Tibial artery (tissue), 4 donors: ENCODE results near the gene HEATR5B.

ENCODE experiments used
- DNase-seq, 2 donors: peaks; one replicate each; pipeline ENCODE4 v3.0.0-alpha.2; 2019
- H3K27ac ChIP-seq, 2 donors: fragments of 200-600 bp; sonication (generic) in 1 of 2; 1 replicate in 1 of 2; 2 replicates in 1 of 2; pipeline ENCODE4 v1.5.1; 2018 to 2019; ENCODE audit warnings: mild to moderate bottlenecking in 1 of 2
- H3K27me3 ChIP-seq, 2 donors: fragments of 200-600 bp; sonication (generic) in 1 of 2; one replicate each; pipeline versions ENCODE4 v1.5.1 to v1.6.0; 2016 to 2019
- H3K36me3 ChIP-seq, 3 donors: fragments of 200-600 bp; sonication (generic) in 2 of 3; one replicate each; pipeline ENCODE4 v1.5.1; 2016 to 2019; ENCODE audit warnings: mild to moderate bottlenecking in 2 of 3
- H3K4me1 ChIP-seq, 4 donors: fragments of 200-600 bp; sonication (generic) in 2 of 4; 1 replicate in 3 of 4; 2 replicates in 1 of 4; pipeline ENCODE4 v1.5.1; 2016 to 2019
- H3K4me3 ChIP-seq, 2 donors: fragments of 200-600 bp; sonication (generic) in 1 of 2; 1 replicate in 1 of 2; 2 replicates in 1 of 2; pipeline ENCODE4 v1.5.1; 2018 to 2019; ENCODE audit warnings: mild to moderate bottlenecking in 2 of 2
- H3K9me3 ChIP-seq, 3 donors: fragments of 200-600 bp; sonication (generic) in 1 of 3; one replicate each; pipeline ENCODE4 v1.5.1; 2016 to 2019
- CTCF ChIP-seq, 2 experiments: fragments of 200-600 bp in 1 of 2; fragments of 450-650 bp in 1 of 2; IDR thresholded peaks; one replicate each; pipeline ENCODE4 v1.5.1; 2017 to 2019; ENCODE audit warnings: antibody characterized with exemption in 2 of 2, mild to moderate bottlenecking in 1 of 2, moderate library complexity in 1 of 2
- intact Hi-C: fragments of 100-400 bp; cut with DNase I; formaldehyde crosslinking; loops from one replicate; pipeline ENCODE4 v1.15.0; 2023; ENCODE audit warnings: low total_unique reads

Gene HEATR5B

GRCh38 chr2:37068686-37069085 lies 15.5 kb downstream of the HEATR5B start:
- Histone ChIP-seq H3K36me3 (peaks cover 65 to 91% (median 67%) of the 10 kb centered on the region in 3 donors), H3K9me3 (no peaks in the 10 kb centered on the region), H3K27ac (no peak overlapping the region), H3K4me1 (no peaks in the 10 kb centered on the region), H3K4me3 (no peak overlapping the region), H3K27me3 (no peaks in the 10 kb centered on the region)
- no peak for TF ChIP-seq CTCF (IDR thresholded peaks at IDR 0.05)
- intact Hi-C loops: no loop called here
- DNase-seq: no peak

- Histone ChIP-seq H3K27ac (no peak overlapping the region), H3K27me3 (no peaks in the 10 kb centered on the region), H3K36me3 (peaks cover 68 to 98% (median 93%) of the 10 kb centered on the region in 3 donors), H3K4me3 (no peak overlapping the region), H3K9me3 (no peaks in the 10 kb centered on the region), H3K4me1 (no peaks in the 10 kb centered on the region)
- intact Hi-C loops: no loop called here
- no peak for TF ChIP-seq CTCF (IDR thresholded peaks at IDR 0.05)
- DNase-seq: no peak
These were observed 22.4 kb downstream of the HEATR5B start for GRCh38 chr2:37061776-37062175.

- DNase-seq: no peak
- H3K9me3 ChIP-seq: no peaks in the 10 kb centered on the region
- peaks cover 72 to 100% (median 93%) of the 10 kb centered on the region in 3 donors for H3K36me3 ChIP-seq
- H3K4me1 ChIP-seq: no peaks in the 10 kb centered on the region
- intact Hi-C loops: no loop called here
- no peaks in the 10 kb centered on the region for H3K27me3 ChIP-seq
- H3K27ac ChIP-seq: no peak overlapping the region
- no peak overlapping the region for H3K4me3 ChIP-seq
- no peak for TF ChIP-seq CTCF (IDR thresholded peaks at IDR 0.05)
These were observed 23.0 kb downstream of the HEATR5B start for GRCh38 chr2:37061013-37061711.

GRCh38 chr2:37060446-37060845 lies 23.7 kb downstream of the HEATR5B start:
- peaks cover 72 to 100% (median 93%) of the 10 kb centered on the region in 3 donors for H3K36me3 ChIP-seq
- intact Hi-C loops: no loop called here

GRCh38 chr2:37059841-37060240 lies 24.3 kb downstream of the HEATR5B start:
- H3K36me3 ChIP-seq: peaks cover 68 to 97% (median 91%) of the 10 kb centered on the region in 3 donors

More at GRCh38 chr2:37060446-37060845, 23.7 kb downstream of the HEATR5B start:
- no peaks in the 10 kb centered on the region for H3K9me3 ChIP-seq
- no peaks in the 10 kb centered on the region for H3K27me3 ChIP-seq
- no peak for TF ChIP-seq CTCF (IDR thresholded peaks at IDR 0.05)
- no peak for DNase-seq
- no peaks in the 10 kb centered on the region for H3K4me1 ChIP-seq
- H3K27ac ChIP-seq: no peak overlapping the region
- no peak overlapping the region for H3K4me3 ChIP-seq

More at GRCh38 chr2:37059841-37060240, 24.3 kb downstream of the HEATR5B start:
- Histone ChIP-seq H3K4me1 (no peaks in the 10 kb centered on the region), H3K27ac (no peak overlapping the region), H3K4me3 (no peak overlapping the region), H3K27me3 (no peaks in the 10 kb centered on the region), H3K9me3 (no peaks in the 10 kb centered on the region)
- no peak for TF ChIP-seq CTCF (IDR thresholded peaks at IDR 0.05)
- DNase-seq: no peak
- intact Hi-C loops: no loop called here
